Hematopoietic multipotent progenitor cell treated with erythropoietin and hydrocortisone succinate and interleukin-3 and kit ligand, for 15 days (in vitro differentiated cells): ENCODE results near the gene SPATA32.

ENCODE experiments used
- DNase-seq: peaks from one replicate; pipeline ENCODE4 v3.0.0-alpha.2; 2015; ENCODE audit warnings: low spot score

Gene SPATA32

GRCh38 chr17:45246861-45247428 is 14.9 kb downstream of the SPATA32 start:
- no peak for DNase-seq

- no peak for DNase-seq
Measured at GRCh38 chr17:45246338-45246737, 15.6 kb downstream of the SPATA32 start.

- no peak for DNase-seq
Measured at GRCh38 chr17:45244725-45245656, 16.9 kb downstream of the SPATA32 start.

DNA sequence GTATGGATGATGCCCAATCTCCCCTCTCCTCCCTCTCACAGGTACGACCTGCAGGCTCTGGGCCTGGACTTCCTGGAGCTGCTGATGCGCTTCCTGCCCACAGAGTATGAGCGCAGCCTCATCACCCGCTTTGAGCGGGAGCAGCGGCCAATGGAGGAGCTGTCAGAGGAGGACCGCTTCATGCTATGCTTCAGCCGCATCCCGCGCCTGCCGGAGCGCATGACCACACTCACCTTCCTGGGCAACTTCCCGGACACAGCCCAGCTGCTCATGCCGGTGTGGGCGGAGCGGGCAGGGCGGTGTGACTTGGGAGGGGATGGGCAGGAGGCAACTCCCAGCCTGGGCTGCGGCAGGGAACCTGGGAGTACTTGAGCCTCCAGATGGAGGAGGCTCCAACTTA is 18.1 kb downstream of the SPATA32 start:
- no peak for DNase-seq

DNA sequence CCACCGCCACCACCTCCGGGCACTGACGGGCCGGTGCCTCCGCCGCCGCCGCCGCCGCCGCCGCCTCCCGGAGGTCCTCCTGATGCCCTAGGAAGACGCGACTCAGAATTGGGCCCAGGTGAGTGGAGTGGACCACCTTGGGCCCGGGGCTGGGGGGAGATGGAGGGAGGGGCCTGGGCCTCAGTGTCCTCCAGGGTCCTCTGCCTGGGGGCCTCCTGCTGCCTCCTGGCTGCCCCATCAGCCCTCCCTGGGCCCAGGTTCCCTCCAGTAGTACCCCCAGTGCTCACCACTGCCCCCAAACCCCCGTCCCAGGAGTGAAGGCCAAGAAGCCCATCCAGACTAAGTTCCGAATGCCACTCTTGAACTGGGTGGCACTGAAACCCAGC is 19.9 kb downstream of the SPATA32 start:
- DNase-seq = no peak

DNA sequence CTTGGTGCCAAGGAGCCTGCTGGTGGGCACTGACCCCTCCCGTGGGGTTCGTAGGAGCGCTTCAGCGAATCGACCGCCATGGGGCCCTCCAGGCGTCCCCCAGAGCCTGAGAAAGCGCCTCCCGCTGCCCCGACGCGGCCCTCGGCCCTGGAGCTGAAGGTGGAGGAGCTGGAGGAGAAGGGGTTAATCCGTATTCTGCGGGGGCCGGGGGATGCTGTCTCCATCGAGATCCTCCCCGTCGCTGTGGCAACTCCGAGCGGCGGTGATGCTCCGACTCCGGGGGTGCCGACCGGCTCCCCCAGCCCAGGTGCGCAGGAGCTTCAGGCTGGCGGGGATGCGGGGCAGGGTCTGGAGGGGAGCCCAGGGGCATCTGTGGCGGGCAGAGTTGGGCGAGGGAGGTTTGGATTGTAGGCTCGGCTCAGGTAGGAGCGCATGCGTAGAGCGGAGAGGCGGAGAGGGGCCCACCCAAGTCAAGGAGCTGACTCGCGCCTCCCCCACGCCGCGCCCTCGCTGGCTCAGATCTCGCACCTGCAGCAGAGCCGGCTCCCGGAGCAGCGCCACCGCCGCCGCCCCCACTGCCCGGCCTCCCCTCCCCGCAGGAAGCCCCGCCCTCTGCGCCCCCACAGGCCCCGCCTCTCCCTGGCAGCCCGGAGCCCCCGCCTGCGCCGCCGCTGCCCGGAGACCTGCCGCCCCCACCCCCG is 20.4 kb downstream of the SPATA32 start:
- no peak for DNase-seq

- DNase-seq = no peak
Measured at GRCh38 chr17:45240905-45241327, 21.0 kb downstream of the SPATA32 start.

GRCh38 chr17:45238155-45238774 is 23.6 kb downstream of the SPATA32 start:
- DNase-seq = no peak

- no peak for DNase-seq
Measured at GRCh38 chr17:45237686-45238085, 24.2 kb downstream of the SPATA32 start.

- DNase-seq = no peak
Measured at GRCh38 chr17:45236282-45236606, 25.6 kb downstream of the SPATA32 start.

DNA sequence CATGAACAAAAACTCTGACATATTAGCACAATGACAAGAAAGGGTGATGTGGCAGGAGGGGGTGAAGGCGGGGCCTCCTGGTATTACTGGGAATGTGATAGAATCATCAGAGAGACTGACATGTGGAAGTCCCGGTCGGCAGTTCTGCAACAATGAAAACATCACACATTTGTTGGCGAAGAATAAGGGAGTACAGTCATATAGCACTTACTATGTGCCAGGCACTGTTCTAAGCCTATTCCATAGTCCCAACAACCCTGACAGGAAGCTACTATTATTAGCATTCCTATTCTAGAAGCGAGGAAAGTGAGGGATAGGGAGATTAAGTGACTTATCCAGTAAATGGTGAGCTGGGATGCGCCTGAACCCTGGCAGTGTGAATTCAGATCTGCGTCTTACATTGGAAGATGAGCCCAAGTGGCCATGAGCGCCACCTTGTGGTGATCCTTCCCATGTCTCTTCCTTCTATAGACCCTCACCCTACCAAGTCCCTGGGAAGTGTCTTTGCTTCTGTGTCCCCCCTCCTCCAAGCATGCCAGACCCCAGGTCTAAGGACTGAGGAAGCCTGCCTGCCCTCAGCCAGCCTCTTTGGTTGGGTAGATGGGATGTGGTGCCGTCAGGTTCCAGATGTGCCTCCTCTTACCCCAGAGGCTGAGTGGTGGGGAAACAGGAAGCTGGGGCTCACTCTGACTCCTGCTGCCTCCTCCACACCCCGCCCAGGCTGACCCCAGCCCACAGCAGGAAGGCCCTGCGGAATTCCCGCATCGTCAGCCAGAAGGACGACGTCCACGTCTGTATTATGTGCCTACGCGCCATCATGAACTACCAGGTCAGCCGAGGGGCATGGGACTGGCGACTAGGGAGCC is 26.2 kb downstream of the SPATA32 start:
- DNase-seq = peak; percentile 72

GRCh38 chr17:45234641-45235415 is 27.1 kb downstream of the SPATA32 start:
- no peak for DNase-seq

DNA sequence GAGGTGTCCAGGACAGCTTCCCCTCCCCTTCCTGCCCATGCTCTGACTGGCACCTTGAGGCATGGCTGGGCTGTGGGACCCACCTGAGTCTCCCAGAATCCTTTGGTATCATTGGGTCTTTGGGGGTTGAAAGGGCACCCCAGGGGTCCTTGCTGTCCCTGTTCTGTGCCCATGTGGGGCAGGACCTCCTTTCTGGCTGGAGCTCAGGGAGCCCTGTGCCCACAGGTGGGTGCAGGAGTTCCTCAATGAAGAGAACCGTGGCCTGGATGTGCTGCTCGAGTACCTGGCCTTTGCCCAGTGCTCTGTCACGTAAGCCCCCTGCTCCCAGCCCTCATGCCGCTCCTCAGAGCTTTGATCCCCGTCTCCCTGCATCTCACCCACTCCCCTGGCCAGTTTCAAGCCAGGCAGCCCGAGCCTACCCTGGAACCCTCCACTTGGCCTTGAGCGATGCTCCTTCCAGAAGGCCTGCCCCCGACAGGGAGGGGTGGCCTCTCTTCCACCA is 28.4 kb downstream of the SPATA32 start:
- DNase-seq = no peak

DNA sequence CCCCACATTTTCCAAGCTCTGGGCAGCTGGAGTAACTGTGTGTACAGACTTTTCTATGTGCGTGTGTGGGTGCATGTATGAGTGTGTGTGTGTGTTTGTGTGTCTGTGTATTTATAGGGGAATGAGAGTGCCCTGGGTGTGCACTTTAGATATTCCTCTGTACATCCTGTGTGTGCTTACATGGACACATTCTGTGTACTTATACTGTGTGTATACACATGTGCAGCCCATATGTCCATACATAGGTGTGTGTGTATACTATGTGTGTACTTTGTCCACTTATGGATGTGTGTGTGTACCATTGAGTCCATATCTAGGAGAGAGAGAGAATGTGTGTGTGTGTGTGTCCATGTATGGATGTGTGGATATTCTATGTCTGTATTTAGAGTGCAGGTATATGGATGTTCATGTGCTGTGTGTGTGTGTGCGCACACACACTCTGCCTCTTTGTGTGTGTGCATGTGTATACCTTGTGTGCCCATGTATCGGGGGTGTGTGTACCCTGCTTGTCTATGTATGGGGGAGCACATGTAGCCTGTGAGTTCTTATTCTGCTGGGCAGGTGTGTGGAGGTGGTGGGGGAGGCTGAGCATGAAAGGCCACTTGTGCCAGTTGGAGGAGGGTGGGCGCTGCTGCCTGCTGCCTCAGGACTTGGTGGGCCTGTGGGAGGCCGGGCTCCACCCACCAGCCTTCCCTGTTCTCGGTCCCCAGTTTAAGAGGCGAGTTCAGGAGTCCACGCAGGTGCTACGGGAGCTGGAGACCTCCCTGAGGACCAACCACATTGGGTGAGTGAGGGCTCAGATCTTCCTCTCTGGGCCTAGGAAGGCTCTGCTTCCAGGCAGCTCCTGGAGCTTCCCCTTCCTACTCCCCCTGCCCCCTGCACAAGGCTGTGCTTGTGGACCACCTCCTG is 29.1 kb downstream of the SPATA32 start:
- no peak for DNase-seq

GRCh38 chr17:45231481-45232116 is 30.3 kb downstream of the SPATA32 start:
- no peak for DNase-seq

DNA sequence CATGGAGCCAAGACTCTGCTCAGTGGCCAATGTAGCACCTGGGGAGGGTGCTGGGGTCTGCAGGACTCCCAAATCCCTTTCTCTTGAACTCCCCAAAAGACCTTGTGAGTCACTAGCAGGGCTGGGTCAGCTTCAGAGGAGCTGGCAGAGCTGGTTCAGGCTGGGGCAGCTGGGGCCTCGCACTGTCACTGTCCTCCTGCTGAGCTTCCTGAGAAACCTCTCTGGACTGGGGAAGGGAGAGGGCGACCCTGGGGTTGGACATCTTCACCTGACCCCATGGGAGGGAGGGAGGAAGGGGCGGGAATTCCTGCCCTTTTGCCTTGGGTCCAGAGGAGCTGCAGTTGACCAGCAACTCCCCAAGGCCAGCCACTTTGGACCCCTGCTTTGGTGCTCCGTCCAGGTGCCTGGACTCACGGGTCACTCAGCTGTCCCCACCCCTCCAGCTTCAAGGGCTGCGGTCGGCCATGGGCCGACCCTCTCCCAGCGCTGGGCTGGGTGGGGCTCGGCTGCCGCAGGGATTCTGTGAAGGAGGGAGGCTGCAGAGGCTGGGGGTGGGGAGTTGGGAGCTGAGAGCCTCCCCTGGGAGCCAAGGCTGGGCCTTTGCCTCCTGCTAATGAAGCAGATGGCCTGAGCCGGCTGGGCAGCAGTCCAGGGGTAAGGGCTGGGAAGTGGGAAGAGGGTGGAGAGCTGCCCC is 31.0 kb downstream of the SPATA32 start:
- no peak for DNase-seq

GRCh38 chr17:45230410-45230786 is 31.5 kb downstream of the SPATA32 start:
- no peak for DNase-seq

DNA sequence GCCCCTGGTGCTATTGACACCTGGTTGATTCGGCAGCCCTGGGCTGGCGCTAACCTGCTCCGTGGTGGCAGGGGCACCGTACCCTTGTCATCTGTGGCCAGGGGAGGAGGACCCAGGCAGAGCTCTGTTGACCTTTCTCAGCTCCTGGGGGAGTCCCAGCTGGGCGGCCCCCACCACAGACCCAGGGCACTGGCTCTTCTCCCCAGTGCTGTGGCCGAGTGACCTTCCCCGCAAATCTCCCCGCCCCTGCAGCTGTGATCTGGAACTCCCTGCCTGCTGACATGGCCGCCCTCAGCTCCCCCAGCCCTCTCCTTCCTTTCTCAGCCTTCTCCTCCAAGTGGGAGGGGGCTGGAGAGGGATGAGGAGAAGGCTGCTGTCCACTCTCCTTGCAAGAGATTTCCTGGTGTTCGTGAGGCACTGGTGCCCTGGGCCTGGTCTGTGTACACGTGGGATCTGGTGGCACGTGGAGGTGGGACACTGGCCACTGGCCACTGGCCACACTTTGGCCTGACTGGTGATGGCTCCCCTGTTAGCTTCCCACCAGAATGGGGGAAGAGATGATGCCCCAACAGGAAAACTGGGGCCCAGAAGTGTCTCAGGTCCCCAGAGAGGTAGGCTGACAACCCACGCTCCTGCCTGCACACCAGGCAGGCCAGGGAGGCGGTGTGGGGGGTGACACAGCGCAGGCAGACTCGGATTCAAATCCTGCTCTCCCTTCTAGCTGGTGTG is 32.0 kb downstream of the SPATA32 start:
- DNase-seq = no peak
